PC-3 (cell line): ENCODE measurements around the gene PMF1. TPM values are rescaled to one million over a fixed set of nuclear protein-coding genes. Genes with fewer than 3 reads are reported as not detected.

Experiments
- ATAC-seq: fragments of 200-7000 bp; cut with Tn5 transposase; 2 replicates; pipeline ENCODE4 v1.9.1; 2020; ENCODE audit warnings: mild to moderate bottlenecking, moderate library complexity
- BruUV-seq: library from RNA; stranded (reverse); fragments of 400-500 nt; replicated peaks from 2 replicates; lab custom pipeline; 2021; lab: Mats Ljungman, UMichigan
- CTCF ChIA-PET: fragments of 300-600 bp; sonication (Branson Sonifier 250); formaldehyde crosslinking; loops from one replicate; lab custom pipeline; 2022; ENCODE audit warnings: antibody characterized with exemption; lab: Charles Lee
- POLR2A ChIA-PET: fragments of 300-600 bp; sonication (Branson Sonifier 250); formaldehyde crosslinking; loops from one replicate; lab custom pipeline; 2022; ENCODE audit warnings: antibody characterized with exemption; ENCODE audit not compliant: unreplicated experiment; lab: Charles Lee
- DNase-seq: peaks from one replicate; pipeline ENCODE4 v3.0.0-alpha.2; 2015
- H2AFZ ChIP-seq: fragments of 300-600 bp; sonication (generic); 2 replicates; pipeline ENCODE4 v1.6.0; 2016; ENCODE audit warnings: antibody characterized with exemption, low read length
- H3F3A ChIP-seq: fragments of 300-600 bp; sonication (generic); one replicate; pipeline ENCODE4 v1.6.0; 2017; ENCODE audit warnings: antibody characterized with exemption, low read length, control low read depth, mild to moderate bottlenecking; ENCODE audit not compliant: unreplicated experiment
- H3K27ac ChIP-seq: fragments of 300-600 bp; sonication (generic); 2 replicates; pipeline ENCODE4 v1.5.1; 2016; ENCODE audit warnings: mild to moderate bottlenecking, low read length
- H3K27me3 ChIP-seq: fragments of 300-600 bp; sonication (generic); 2 replicates; pipeline ENCODE4 v1.6.1; 2016; ENCODE audit warnings: low read length, mixed read lengths
- H3K36me3 ChIP-seq: fragments of 300-600 bp; sonication (generic); 2 replicates; pipeline ENCODE4 v1.6.1; 2016; ENCODE audit warnings: low read depth, mixed run types, low read length, mixed read lengths
- H3K4me1 ChIP-seq: fragments of 300-600 bp; sonication (generic); 2 replicates; pipeline ENCODE4 v1.5.1; 2016; ENCODE audit warnings: low read length; ENCODE audit not compliant: insufficient read depth
- H3K4me2 ChIP-seq: fragments of 300-600 bp; sonication (generic); 2 replicates; pipeline ENCODE4 v1.6.0; 2016; ENCODE audit warnings: low read length
- H3K4me3 ChIP-seq: fragments of 300-600 bp; sonication (generic); 2 replicates; pipeline ENCODE4 v1.5.1; 2016; ENCODE audit warnings: mild to moderate bottlenecking, low read length, mixed read lengths
- H3K79me2 ChIP-seq: fragments of 300-600 bp; sonication (generic); 2 replicates; pipeline ENCODE4 v1.6.1; 2017; ENCODE audit warnings: low read length, mixed read lengths
- H3K9ac ChIP-seq: fragments of 300-600 bp; sonication (generic); 2 replicates; pipeline ENCODE4 v1.6.0; 2016; ENCODE audit warnings: mild to moderate bottlenecking, low read length
- H3K9me2 ChIP-seq: fragments of 300-600 bp; sonication (generic); replicated peaks from 2 replicates; pipeline ENCODE4 v1.6.1; 2016; ENCODE audit warnings: mixed run types, low read length, mixed read lengths
- H3K9me3 ChIP-seq: fragments of 300-600 bp; sonication (generic); 2 replicates; pipeline ENCODE4 v1.6.1; 2016; ENCODE audit warnings: low read length, mixed read lengths
- H4K20me1 ChIP-seq: fragments of 300-600 bp; sonication (generic); 2 replicates; pipeline ENCODE4 v1.6.1; 2016; ENCODE audit warnings: low read length, mixed read lengths
- CTCF ChIP-seq: fragments of 300-600 bp; sonication (generic); conservative IDR thresholded peaks from 2 replicates; pipeline ENCODE4 v1.5.1; 2017; ENCODE audit warnings: antibody characterized with exemption, low read depth, mild to moderate bottlenecking, low read length
- EZH2 ChIP-seq: fragments of 300-600 bp; sonication (generic); IDR thresholded peaks from one replicate; pipeline ENCODE4 v1.6.1; 2017; ENCODE audit warnings: antibody characterized with exemption, mild to moderate bottlenecking, low read length; ENCODE audit not compliant: unreplicated experiment
- EZH2phosphoT487 ChIP-seq: fragments of 300-600 bp; sonication (generic); IDR thresholded peaks from 2 replicates; pipeline ENCODE4 v1.6.1; 2018; ENCODE audit warnings: mild to moderate bottlenecking, antibody characterized with exemption, low read length, borderline replicate concordance
- intact Hi-C: fragments of 100-400 bp; cut with micrococcal nuclease; formaldehyde crosslinking; loops from 2 replicates; pipeline ENCODE4 v1.9.0; 2023
- total RNA-seq: library from RNA; depleted of rRNA; stranded (reverse); fragments of >200 nt; gene quantifications from 2 replicates; pipeline ENCODE4 v1.2.3, GENCODE V29; 2014

Gene PMF1
- total RNA-seq, 1 experiment from 2014 or later = 131 TPM

GRCh38 chr1:156282479-156283222, 69.8 kb downstream of the PMF1 start, which contains the start of gene SMG5:
SMG5 (minus strand) TSS chr1:156282825; CDS start chr1:156282680, 145 bp downstream.
- H4K20me1 ChIP-seq = peaks cover 36% of the 10 kb centered on the region
- H3K9ac ChIP-seq = peak within 1 kb of the TSS; percentile 98
- H3K27me3 ChIP-seq = no peaks in the 10 kb centered on the region
- ATAC-seq (peak; percentile 91), DNase-seq (peak; percentile 100)
- H3K79me2 ChIP-seq = peaks cover 73% of the 10 kb centered on the region
- TF ChIP-seq EZH2phosphoT487 (no peak), EZH2 (no peak), CTCF (no peak)
- H3K9me3 ChIP-seq = no peaks in the 10 kb centered on the region
- no peaks in the 10 kb centered on the region for H3K9me2 ChIP-seq
- ChIA-PET POLR2A (interaction anchor here (0.5 to 0.7 kb wide), 7 partner anchors 12 to 445 kb away, joined by 3 to 7 read pairs (median 3); partner anchors contain the start of gene GLMP), CTCF (interaction anchor here (0.6 to 0.7 kb wide), 2 partner anchors 18 to 37 kb away, joined by 3 to 4 read pairs; no protein-coding TSS in a partner anchor)
- H3K4me2 ChIP-seq = peak within 1 kb of the TSS; percentile 95
- H3F3A ChIP-seq = no peaks in the 10 kb centered on the region
- peaks cover 24% of the 10 kb centered on the region for H3K36me3 ChIP-seq
- no TSS peak for BruUV-seq
- peak within 1 kb of the TSS; percentile 76 for H3K27ac ChIP-seq
- H3K4me3 ChIP-seq = peak within 1 kb of the TSS; percentile 86
- intact Hi-C loops = loop anchor here (1.0 kb wide), 1 partner anchor 19 kb away; no protein-coding TSS in a partner anchor
- peak within 1 kb of the TSS; percentile 89 for H2AFZ ChIP-seq
- H3K4me1 ChIP-seq = peaks cover 32% of the 10 kb centered on the region

GRCh38 chr1:156283521-156283920, 70.7 kb downstream of the PMF1 start:
- H3K9me3 ChIP-seq = no peaks in the 10 kb centered on the region
- POLR2A ChIA-PET = no interaction called here
- ATAC-seq (no peak), DNase-seq (no peak)
- H3K4me1 ChIP-seq = peaks cover 32% of the 10 kb centered on the region
- no TSS peak for BruUV-seq
- TF ChIP-seq CTCF (no peak), EZH2 (no peak), EZH2phosphoT487 (no peak)
- H3K79me2 ChIP-seq = peaks cover 65% of the 10 kb centered on the region
- CTCF ChIA-PET = interaction anchor here (0.7 kb wide), 1 partner anchor 36 kb away, joined by 3 read pairs; no protein-coding TSS in a partner anchor
- peaks cover 15% of the 10 kb centered on the region for H3K36me3 ChIP-seq
- no peaks in the 10 kb centered on the region for H3K9me2 ChIP-seq
- H3K4me3 ChIP-seq = peak overlapping the region; percentile 86
- peak overlapping the region; percentile 98 for H3K9ac ChIP-seq
- no peaks in the 10 kb centered on the region for H3F3A ChIP-seq
- H4K20me1 ChIP-seq = peaks cover 35% of the 10 kb centered on the region
- peak overlapping the region; percentile 89 for H2AFZ ChIP-seq
- peak overlapping the region; percentile 76 for H3K27ac ChIP-seq
- H3K4me2 ChIP-seq = peak overlapping the region; percentile 95
- H3K27me3 ChIP-seq = no peaks in the 10 kb centered on the region
- intact Hi-C loops = no loop called here

- H3K36me3 ChIP-seq = peaks cover 9% of the 10 kb centered on the region
- H3K4me2 ChIP-seq = peak within 1 kb of the TSS; percentile 95
- H3K27ac ChIP-seq = peak within 1 kb of the TSS; percentile 76
- CTCF ChIA-PET = no interaction called here
- DNase-seq (peak; percentile 86), ATAC-seq (no peak)
- H3F3A ChIP-seq = no peaks in the 10 kb centered on the region
- peaks cover 32% of the 10 kb centered on the region for H3K4me1 ChIP-seq
- no peaks in the 10 kb centered on the region for H3K9me3 ChIP-seq
- peaks cover 29% of the 10 kb centered on the region for H4K20me1 ChIP-seq
- peaks cover 59% of the 10 kb centered on the region for H3K79me2 ChIP-seq
- no peak for TF ChIP-seq EZH2
- no peak for TF ChIP-seq CTCF
- no peak for TF ChIP-seq EZH2phosphoT487
- intact Hi-C loops = no loop called here
- H3K4me3 ChIP-seq = peak within 1 kb of the TSS; percentile 86
- POLR2A ChIA-PET = no interaction called here
- no TSS peak for BruUV-seq
- H3K27me3 ChIP-seq = no peaks in the 10 kb centered on the region
- peak within 1 kb of the TSS; percentile 98 for H3K9ac ChIP-seq
- H3K9me2 ChIP-seq = no peaks in the 10 kb centered on the region
- H2AFZ ChIP-seq = peak within 1 kb of the TSS; percentile 89
These were observed 71.3 kb downstream of the PMF1 start, which contains the start of gene TMEM79 for GRCh38 chr1:156284112-156284511. TMEM79 (plus strand) TSS chr1:156284325; CDS start chr1:156285227, 902 bp downstream.
